ENCODE measurements around the gene ZBTB2.

ZBTB2 gene

DNA sequence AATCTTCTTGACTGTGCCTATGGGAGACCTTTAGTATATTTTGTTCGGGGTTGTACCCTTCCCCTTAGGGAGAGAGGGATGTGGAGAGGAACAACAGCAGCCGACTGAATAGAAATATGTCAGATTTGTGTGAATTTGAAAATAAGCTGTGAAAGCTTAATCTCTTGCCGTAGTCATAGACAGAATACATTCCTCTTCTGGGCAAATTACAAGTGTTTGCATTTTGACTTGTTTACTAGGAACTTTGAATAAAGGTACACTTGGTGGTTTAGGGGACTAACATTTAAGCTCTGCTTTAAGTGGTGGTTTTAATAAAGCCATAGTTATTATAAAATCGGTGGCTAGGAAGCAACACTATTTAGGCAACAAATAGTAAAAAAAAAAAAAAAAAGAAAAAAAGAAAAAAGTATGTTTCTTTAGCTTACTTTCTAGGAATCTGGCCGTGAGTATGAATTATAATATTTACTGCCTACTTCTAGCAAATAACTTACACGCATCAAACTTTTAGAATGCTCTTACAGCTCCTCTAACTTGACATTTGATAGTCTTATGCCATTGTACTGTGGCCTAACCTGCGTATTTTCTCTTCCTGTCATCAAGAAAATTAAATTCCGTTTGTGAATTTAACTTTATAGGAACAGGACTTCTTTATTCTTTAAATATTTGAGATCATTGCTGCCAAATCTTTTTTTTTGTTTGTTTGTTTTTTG lies 65.1 kb downstream of the ZBTB2 start:
- DNase-seq = no peak

DNA sequence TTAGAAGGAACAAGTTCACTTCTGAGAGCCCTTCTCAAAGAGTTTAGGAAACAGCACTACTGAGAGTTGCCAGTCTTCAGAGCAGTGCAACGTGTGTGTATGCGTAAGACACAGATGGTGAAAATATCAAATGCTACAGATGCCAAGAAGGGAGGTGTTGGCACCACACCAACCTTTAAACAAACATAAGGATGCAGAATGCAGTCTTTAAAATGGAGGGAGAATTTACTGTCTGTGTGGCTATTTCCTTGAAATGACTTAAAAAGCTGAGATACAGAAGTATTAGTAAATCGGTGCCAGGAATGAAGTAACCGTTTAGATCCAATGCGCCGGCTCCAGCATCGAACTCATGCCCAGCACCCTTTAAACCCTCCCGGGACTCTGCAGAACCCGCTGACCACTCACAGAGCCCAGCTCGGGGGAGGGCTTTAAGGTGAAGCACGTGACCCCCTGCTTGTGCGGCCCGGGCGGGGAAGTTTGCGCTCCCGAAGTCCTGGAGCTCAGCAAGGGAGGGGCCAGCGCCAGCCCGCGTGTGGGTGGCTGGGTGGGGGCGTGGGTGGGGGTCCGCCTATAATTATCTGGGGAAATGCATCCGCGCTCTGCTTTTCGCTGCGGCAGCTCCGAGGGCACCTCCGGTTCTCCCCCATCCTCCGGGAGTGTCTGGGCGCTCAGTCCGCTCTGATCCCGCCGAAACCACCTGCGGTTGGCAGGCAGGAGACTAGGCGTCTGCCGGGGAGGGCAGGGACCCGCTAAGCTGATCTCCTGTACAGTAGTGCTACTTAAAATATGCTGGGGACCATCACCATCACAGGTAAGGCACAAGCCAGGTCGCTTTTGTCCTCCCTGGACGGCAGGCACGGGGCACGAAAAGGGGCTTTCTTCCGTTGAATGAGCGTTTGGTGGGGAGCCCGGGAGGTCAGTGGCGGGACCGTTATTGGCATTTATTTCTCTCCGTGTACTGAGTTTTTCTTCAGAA lies 66.0 kb downstream of the ZBTB2 start:
- DNase-seq = peak; percentile 15 to 63 (median 44)

DNA sequence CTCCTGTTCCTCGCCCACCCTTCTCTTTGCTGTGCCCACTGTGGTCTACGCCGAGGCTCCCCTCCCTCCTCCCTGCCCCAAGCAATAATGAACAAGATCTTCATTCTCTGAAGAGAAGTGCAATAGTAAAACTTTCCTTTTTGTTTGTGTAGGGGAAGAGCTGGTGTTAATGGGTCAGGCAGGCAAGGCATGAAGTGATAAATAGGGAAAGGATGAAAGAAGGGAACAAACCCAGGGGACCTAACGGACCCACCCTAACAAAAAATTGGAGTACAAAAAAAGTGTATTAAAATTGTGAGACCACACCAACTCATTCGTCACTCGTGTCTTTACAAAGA lies 66.9 kb downstream of the ZBTB2 start:
- DNase-seq = no peak

DNA sequence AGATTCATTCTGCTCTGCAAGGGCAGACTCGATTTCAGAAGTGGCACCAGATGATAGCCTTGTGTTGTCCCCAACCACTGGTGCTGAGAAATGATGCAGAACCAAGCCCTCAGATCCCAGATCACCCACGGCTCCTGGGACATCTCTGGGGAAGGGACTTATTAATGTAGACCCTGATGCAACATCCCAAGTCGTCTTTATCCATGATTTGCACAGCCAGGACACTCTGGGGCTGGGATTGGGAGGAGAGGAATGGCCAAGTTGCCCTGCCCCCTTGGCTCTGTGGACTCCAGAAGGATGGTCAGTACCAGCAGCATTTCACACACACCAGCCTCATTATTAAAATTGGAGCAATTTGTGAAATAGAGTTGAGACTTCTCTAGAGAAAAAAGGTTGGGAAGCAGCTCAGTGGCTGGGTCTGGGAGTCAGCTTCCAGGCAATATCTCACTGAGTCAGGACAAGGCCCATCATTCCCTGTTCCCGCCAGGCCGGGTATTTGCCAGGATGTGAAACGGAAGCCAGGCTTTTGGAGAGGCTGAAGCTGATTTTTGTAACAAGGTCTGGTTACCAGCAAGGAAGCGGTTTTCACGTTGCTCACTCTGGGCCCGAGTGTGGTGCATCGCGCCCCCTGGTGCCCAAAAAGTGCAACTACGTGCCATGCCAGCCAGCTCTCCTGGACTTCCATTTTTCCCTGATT lies 67.4 kb downstream of the ZBTB2 start:
- peak; percentile 69 to 85 (median 80) for DNase-seq

DNA sequence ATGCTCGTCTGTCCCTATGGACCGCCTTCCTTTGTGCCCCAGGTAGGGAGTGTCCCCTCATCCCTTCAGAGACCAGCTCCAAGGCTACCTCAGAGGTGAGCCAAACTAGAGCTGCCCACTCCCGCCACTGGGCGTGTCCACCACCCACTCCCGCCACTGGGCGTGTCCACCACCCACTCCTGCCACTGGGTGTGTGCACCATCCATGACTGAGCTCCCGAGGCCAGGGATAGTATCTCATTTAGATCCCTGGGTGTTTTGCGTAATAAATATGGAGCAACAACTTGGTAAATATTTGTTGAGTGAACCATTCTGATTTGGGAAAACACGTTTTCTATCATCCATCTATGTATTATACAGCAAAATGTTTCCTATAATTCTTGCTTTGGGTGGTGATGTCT lies 68.8 kb downstream of the ZBTB2 start:
- no peak for DNase-seq

DNA sequence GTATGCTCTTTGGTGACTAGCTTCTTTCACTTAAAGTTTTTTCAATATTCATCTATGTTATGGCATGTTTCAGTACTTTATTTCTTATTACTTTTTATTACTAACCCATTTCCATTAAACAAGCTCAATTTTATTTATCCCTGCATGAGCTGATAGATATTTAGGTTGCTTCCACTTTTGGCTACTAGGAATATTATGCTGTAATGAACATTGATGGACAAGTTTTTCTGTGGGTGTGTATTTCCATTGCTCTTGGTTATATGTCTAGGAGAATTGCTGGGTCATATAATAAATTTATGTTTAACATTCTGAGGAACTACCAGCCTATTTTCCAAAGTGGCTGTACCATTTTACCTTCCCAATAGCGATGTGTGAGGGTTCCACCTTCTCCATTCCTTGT lies 69.9 kb downstream of the ZBTB2 start:
- DNase-seq = no peak

DNA sequence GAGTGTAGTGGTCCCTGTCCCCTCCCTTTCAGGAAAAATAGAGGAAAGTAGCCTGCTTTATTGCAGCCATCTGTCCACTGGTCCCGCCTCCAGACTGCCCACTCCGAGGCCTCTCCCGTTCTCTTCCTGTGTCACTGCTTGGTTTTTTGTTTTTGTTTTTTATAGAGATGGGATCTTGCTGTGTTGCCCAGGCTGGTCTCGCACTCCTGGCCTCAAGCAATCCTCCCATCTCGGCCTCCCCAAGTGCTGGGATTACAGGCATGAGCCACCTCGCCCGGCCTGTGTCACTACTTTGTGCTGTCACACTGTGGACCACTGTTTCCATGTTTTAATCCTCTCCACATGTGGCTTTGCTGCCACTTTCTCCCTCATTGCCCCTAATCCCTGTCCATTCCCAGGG lies 71.2 kb downstream of the ZBTB2 start:
- DNase-seq = no peak

DNA sequence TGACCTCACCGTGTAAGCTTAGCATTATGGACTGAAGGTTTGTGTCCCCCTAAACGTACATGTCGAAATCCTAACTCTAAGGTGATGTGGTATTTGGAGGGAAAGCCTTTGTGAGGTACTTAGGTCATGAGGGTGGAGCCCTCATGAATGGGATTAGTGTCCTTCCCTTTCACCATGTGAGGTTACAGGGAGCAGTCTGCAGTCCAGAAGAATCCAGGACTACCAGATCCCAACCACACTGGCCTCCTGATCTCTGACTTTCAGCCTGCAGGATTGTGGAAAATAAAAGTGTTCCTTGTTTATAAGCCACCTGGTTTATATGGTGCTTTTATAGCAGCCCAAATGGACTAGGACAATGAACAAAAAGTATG lies 73.4 kb downstream of the ZBTB2 start:
- DNase-seq = no peak

DNA sequence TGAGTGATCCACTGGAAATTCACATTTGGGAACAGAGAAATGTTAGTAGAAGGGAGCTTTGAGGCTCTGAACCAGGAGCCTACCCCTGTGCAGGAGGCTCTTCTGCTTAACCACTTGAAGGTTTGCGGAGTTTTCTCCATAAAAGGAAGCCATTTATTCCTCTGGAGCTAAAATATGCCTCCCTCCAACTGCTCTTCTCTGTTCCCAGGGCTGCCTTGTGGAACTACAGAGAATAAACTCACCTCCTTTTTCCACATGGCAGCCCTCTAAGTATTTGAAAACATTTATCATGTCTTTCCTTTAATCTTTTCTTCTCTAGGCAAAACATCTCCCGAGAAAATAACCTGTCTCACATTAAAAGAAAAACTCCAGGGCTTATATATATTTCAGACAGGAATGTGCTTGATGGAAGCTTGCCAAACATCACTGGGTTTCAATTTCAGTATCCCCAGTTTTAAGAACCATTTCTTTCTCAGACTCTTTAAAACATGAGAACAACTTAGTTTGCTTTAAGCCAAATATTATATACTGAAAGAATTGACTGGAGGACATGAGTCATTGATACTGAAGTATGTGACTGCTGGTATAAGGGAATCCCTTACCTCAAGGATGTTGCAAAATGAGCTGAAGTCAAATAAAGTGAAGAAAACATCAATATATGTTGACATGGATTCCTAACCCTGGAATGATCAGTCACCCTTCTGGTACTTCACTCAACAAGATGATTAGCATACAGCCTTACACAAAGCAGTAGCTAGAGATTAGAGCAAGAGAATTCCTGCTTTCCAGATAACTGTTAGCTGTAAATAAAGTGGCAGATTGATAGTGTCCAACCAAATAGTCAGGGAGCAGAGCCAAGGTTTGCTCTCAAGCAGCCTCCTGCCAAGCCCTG lies 74.0 kb downstream of the ZBTB2 start:
- no peak for DNase-seq

DNA sequence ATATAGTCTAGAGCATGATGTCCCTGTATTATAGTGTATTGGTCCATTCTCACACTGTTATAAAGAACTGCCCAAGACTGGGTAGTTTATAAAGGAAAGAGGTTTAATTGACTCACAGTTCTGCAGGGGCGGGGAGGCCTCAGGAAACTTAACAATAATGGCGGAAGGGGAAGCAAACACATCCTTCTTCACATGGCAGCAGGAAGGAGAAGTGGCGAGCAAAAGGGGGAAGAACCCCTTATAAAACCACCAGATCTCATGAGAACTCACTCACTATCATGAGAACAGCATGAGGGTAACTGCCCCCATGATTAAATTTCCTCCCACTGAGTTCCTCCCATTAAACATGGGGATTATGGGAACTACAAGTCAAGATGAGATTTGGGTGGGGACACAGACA lies 75.7 kb downstream of the ZBTB2 start:
- DNase-seq = peak in 3 of 4 experiments; percentile 13 to 36 (median 22)
